Activated CD8-positive, alpha-beta T cell treated with anti-CD3 and anti-CD28 coated beads for 36 hours (primary cell): ENCODE measurements around the gene FASN. TPM values are rescaled to one million over a fixed set of nuclear protein-coding genes. Genes with fewer than 3 reads are reported as not detected.
A peak's percentile ranks its signal among the peaks of the same experiment; 100 is the strongest.

Experiments used
- ATAC-seq: fragments of 200-7000 bp; cut with Tn5 transposase; one replicate; pipeline ENCODE4 v1.10.0; 2021; ENCODE audit warnings: mild to moderate bottlenecking, moderate library complexity
- CTCF ChIA-PET: fragments of 350-600 bp; sonication (Branson Sonifier 250); formaldehyde crosslinking; loops from one replicate; lab custom pipeline; 2021; ENCODE audit warnings: antibody characterized with exemption; lab: Charles Lee
- POLR2A ChIA-PET: fragments of 350-600 bp; sonication (Branson Sonifier 250); formaldehyde crosslinking; loops from one replicate; lab custom pipeline; 2021; ENCODE audit warnings: antibody characterized with exemption; lab: Charles Lee
- DNase-seq: peaks from one replicate; pipeline ENCODE4 v3.0.0-alpha.2; 2020
- H3K27ac Mint-ChIP-seq: one replicate; pipeline ENCODE4 v1.8.0; 2021; ENCODE audit warnings: mild to moderate bottlenecking, mixed read lengths
- H3K27me3 Mint-ChIP-seq: one replicate; pipeline ENCODE4 v1.8.0; 2021; ENCODE audit warnings: mixed read lengths
- H3K36me3 Mint-ChIP-seq: one replicate; pipeline ENCODE4 v1.8.0; 2021; ENCODE audit warnings: low read depth, mixed read lengths
- H3K4me1 Mint-ChIP-seq: one replicate; pipeline ENCODE4 v1.8.0; 2021; ENCODE audit warnings: low read depth, mixed read lengths
- H3K4me3 Mint-ChIP-seq: one replicate; pipeline ENCODE4 v1.8.0; 2021; ENCODE audit warnings: mild to moderate bottlenecking, moderate library complexity, mixed read lengths
- H3K9me3 Mint-ChIP-seq: one replicate; pipeline ENCODE4 v1.8.0; 2021; ENCODE audit warnings: mixed read lengths
- CTCF ChIP-seq: fragments of 200-600 bp; IDR thresholded peaks from one replicate; pipeline ENCODE4 v1.8.0; 2022; ENCODE audit warnings: antibody characterized with exemption, mild to moderate bottlenecking
- intact Hi-C: fragments of 100-400 bp; cut with micrococcal nuclease; formaldehyde crosslinking; loops from one replicate; pipeline ENCODE4 v1.10.0; 2022
- total RNA-seq, 2 experiments: library from RNA; stranded (reverse); gene quantifications; one replicate each; pipeline ENCODE4 v1.2.3, GENCODE V29; 2021

Gene FASN
- total RNA-seq, 2 experiments from 2014 or later = 250 to 260 TPM

DNA sequence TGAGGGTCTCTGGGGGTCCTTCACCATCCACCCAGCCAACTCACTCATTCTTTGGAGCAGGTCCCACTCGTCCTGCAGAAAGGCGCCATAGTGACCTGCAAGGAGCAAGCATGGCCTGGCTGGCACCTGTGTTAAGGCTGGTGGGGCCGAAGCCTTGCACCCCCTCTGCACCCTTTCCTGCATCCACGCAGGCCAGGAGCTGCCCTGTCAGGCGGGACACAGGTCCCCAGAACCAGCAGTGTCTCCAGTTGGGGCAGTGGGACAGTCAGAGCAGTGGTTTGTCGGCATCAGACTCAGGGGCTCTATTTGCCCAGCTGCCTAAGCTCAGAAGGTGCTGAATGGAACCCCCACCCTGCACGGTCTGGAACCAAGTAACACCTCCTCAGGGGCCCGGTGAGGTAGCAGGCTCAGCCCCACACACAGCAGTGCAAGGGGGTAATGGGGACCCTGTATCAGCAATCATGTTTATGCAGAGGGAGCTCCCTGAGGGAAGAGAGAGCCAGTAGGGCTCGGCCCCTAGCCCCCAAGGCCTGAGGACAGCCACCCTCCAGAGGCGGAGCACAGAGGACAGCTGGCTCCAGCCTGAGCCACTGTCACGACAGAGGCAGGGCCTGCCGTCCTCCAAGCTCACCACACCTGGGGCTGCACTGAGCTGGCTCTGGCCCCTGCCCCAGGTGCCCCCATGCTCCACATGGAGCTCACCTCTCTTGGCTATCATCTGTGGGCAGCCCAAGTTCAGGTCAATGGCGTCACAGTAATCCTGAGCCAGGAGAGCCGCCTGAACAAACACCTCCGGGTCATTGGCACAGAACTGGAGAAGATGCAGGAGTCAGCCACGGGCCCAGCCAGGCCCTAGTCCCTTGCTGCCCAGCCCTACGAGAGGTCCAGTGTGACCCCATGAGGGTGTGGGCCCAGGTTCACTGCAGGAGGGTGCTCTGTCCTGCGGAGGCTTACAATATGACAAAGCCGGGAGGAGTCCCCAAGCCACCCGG is 34.3 kb downstream of the FASN start:
- intact Hi-C loops = no loop called here
- H3K27ac Mint-ChIP-seq = peak overlapping the region; percentile 55
- H3K4me3 Mint-ChIP-seq = peak overlapping the region; percentile 75
- H3K27me3 Mint-ChIP-seq = no peaks in the 10 kb centered on the region
- no peak for DNase-seq
- peaks cover 14% of the 10 kb centered on the region for H3K4me1 Mint-ChIP-seq
- ChIA-PET CTCF (no interaction called here), POLR2A (interaction anchor here (0.6 to 7.4 kb wide), 4 partner anchors 10 to 59 kb away, joined by 3 to 98 read pairs (median 4); partner anchors contain the start of genes GPS1 and RFNG)
- ATAC-seq = no peak
- no peaks in the 10 kb centered on the region for H3K9me3 Mint-ChIP-seq
- TF ChIP-seq CTCF = no peak
- peaks cover 1% of the 10 kb centered on the region for H3K36me3 Mint-ChIP-seq

DNA sequence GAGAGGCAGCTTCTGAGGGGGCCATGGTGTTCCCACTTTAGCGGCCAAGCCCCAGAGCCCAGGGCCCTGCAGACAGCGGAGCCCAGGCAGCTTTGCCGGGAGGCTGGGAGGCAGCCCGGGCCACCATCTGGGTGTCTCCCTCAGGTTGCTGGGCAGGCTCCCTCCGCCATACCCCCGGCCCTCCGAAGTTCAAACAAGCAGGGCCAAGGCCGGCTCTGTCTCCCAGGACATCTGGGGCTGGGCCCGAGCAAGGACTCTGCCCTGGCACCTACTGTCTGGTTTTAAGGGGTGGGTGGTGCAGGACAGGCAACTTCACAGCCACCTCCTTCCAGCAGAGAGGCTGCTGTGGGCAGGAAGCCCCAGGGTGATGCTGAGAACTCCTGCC is 35.1 kb downstream of the FASN start:
- ATAC-seq (no peak), DNase-seq (no peak)
- intact Hi-C loops = no loop called here
- Mint-ChIP-seq H3K27ac (no peak overlapping the region), H3K9me3 (no peaks in the 10 kb centered on the region), H3K27me3 (no peaks in the 10 kb centered on the region), H3K4me3 (no peak overlapping the region), H3K36me3 (peaks cover 1% of the 10 kb centered on the region), H3K4me1 (peaks cover 14% of the 10 kb centered on the region)
- ChIA-PET CTCF (no interaction called here), POLR2A (interaction anchor here (0.6 to 7.4 kb wide), 2 partner anchors 10 to 60 kb away, joined by 3 to 98 read pairs; partner anchors contain the start of genes GPS1 and RFNG)
- no peak for TF ChIP-seq CTCF

DNA sequence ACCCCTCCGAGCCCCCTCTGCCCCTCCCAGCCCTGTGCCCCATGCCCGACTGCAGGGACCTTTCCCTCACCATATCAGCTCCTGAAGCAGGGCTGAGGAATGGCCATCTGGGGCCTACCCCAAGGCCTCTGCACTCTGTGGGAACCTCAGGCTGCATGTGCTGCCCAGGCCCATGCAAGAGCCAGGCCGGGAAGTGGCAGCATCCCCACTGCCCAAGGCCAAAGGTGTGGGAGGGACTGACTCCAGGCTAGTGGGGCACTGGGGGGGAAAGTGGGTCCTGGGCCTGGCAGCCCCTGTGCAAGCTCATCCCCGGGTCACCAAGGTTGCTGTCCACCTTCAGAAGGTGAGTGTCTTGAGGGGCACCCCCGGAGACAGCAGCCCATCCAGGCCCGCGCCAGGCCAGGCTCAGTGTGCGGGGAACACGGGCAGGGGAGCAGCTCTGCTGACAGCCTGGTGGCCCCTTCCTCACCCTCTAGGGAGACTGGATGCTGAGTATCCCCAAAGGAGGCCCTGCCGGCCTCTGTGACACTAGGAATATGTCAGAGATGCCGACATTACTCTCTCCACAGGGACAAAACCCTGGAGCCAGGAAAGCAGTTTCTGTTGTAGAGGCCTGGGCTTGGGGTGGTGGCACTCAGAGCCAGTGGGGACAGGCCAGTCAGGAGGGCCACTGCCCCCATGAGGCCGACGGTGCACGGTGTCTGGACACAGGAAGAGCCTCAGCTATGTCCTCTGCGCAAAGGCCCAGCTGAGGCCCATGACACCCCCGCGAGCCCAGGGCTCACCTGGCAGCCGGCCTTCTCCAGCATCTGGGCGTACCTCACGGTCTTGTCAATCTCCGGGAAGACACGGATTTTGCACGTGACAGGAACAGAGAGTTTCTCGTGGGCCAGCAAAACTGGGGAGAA is 35.7 kb downstream of the FASN start:
- TF ChIP-seq CTCF = no peak
- intact Hi-C loops = no loop called here
- ATAC-seq (no peak), DNase-seq (no peak)
- Mint-ChIP-seq H3K9me3 (no peaks in the 10 kb centered on the region), H3K27me3 (no peaks in the 10 kb centered on the region), H3K4me1 (peaks cover 14% of the 10 kb centered on the region), H3K27ac (no peak overlapping the region), H3K36me3 (peaks cover 1% of the 10 kb centered on the region), H3K4me3 (no peak overlapping the region)
- ChIA-PET CTCF (no interaction called here), POLR2A (interaction anchor here (0.9 to 7.4 kb wide), 2 partner anchors 10 to 14 kb away, joined by 6 to 98 read pairs; partner anchors contain the start of genes GPS1 and RFNG)

DNA sequence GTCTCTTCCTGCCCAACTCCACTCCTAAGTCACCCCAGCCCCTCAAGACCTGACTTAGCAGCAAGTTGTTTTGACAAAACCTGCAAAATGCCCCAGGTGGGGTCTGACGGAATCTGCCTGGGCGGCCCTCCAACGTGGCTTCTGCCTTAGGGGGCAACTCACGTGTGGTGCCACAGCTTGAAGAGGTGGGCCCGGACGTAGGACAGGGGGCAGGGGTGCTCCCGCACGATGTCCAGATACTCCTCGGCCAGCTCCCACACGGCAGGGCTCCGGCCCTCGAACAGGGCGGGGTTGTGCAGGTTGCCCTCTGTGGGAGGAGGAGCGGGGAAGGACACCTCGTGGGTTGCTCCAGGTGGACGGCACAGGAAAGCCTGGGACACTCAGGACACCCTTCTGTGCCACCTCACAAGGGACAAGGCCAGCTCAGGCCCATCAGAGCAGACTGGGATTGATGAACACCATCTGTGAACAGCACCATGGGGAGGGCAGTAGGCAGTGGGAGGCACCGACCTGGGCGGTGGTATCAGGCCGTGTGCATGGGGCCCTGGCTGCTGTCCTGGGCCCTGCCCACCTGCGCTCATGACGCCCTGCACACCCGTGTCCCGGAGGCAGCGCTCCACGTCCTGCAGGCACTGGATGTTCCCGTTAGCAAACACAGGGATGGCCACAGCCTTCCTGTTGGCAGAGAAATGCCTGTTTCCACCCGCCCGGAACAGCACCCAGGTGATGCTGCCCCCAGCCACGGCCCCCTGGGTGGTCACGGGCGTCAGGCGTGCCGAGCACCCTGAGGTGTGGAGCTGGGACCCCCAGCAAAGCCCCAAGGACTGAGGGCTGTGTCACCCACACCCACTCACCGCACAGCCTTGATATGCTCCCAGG is 36.8 kb downstream of the FASN start:
- no peaks in the 10 kb centered on the region for H3K9me3 Mint-ChIP-seq
- no peak for DNase-seq
- ChIA-PET CTCF (interaction anchor here (2.2 kb wide), 1 partner anchor 31 kb away, joined by 5 read pairs; no protein-coding TSS in a partner anchor), POLR2A (interaction anchor here (0.9 to 7.4 kb wide), 3 partner anchors 9 to 27 kb away, joined by 4 to 98 read pairs (median 6); partner anchors contain the start of genes GPS1 and RFNG)
- intact Hi-C loops = no loop called here
- H3K4me1 Mint-ChIP-seq = peaks cover 11% of the 10 kb centered on the region
- H3K4me3 Mint-ChIP-seq = no peak overlapping the region
- H3K27ac Mint-ChIP-seq = no peak overlapping the region
- peaks cover 1% of the 10 kb centered on the region for H3K36me3 Mint-ChIP-seq
- no peak for ATAC-seq
- H3K27me3 Mint-ChIP-seq = no peaks in the 10 kb centered on the region
- TF ChIP-seq CTCF = no peak
